OCI-LY3 (cell line): ENCODE measurements around the gene CPEB3.

ENCODE experiments used
- EZH2phosphoT487 ChIP-seq: fragments of 200-600 bp; shearing (Covaris generic); IDR thresholded peaks from 2 replicates; pipeline ENCODE4 v1.6.1; 2018; ENCODE audit warnings: antibody characterized with exemption, mixed run types, low read depth
- TF ChIP-seq, protein P1 (sequence below): fragments of 200-600, 300-600 bp; sonication (generic); IDR thresholded peaks from 2 replicates; pipeline ENCODE4 v1.5.1; 2014; ENCODE audit warnings: antibody characterized with exemption, low read length, low read depth

DNA sequence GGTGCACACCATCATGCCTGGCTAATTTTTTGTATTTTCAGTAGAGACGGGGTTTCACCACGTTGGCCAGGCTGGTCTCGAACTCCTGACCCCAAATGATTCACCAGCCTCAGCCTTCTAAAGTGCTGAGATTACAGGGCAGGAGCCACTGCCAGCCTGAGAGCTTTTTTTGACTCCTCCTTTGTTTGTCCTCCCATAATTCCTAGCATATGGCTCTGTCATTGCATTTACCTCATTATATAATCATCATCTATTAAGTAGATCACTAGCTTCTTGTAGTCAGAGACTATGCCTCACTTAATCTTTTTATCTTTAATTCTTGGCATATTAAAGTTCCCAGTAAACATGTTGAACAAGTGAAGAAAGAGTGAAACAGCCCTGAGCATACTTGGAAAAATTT, 82.1 kb downstream of the CPEB3 start:
- TF ChIP-seq, protein P1, sequence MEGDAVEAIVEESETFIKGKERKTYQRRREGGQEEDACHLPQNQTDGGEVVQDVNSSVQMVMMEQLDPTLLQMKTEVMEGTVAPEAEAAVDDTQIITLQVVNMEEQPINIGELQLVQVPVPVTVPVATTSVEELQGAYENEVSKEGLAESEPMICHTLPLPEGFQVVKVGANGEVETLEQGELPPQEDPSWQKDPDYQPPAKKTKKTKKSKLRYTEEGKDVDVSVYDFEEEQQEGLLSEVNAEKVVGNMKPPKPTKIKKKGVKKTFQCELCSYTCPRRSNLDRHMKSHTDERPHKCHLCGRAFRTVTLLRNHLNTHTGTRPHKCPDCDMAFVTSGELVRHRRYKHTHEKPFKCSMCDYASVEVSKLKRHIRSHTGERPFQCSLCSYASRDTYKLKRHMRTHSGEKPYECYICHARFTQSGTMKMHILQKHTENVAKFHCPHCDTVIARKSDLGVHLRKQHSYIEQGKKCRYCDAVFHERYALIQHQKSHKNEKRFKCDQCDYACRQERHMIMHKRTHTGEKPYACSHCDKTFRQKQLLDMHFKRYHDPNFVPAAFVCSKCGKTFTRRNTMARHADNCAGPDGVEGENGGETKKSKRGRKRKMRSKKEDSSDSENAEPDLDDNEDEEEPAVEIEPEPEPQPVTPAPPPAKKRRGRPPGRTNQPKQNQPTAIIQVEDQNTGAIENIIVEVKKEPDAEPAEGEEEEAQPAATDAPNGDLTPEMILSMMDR: no peak
- no peak for TF ChIP-seq EZH2phosphoT487
